Endothelial cell (in vitro differentiated cells): ENCODE results near the gene SNX15. TPM values are rescaled to one million over a fixed set of nuclear protein-coding genes. Genes with fewer than 3 reads are reported as not detected.
"Not testable (repeated sequence)": the region's sequence is repeated elsewhere in the genome, so short reads cannot be mapped to it uniquely, and the experiment has no call there.

Experiments used
- DNase-seq: peaks from one replicate; pipeline ENCODE4 v3.0.0; 2021; ENCODE audit warnings: low spot score
- H3K27ac Mint-ChIP-seq: one replicate; pipeline ENCODE4 v1.8.0; 2021; ENCODE audit warnings: mixed read lengths, inconsistent platforms; ENCODE audit not compliant: unreplicated experiment
- H3K27me3 Mint-ChIP-seq: one replicate; pipeline ENCODE4 v1.8.0; 2021; ENCODE audit warnings: mild to moderate bottlenecking, moderate library complexity, mixed read lengths, inconsistent platforms; ENCODE audit not compliant: unreplicated experiment
- H3K36me3 Mint-ChIP-seq: one replicate; pipeline ENCODE4 v1.8.0; 2021; ENCODE audit warnings: mild to moderate bottlenecking, low read depth, mixed read lengths, inconsistent platforms; ENCODE audit not compliant: unreplicated experiment
- H3K4me1 Mint-ChIP-seq: one replicate; pipeline ENCODE4 v1.8.0; 2021; ENCODE audit warnings: mild to moderate bottlenecking, mixed read lengths, inconsistent platforms; ENCODE audit not compliant: unreplicated experiment
- H3K4me3 Mint-ChIP-seq: one replicate; pipeline ENCODE4 v1.8.0; 2021; ENCODE audit warnings: mild to moderate bottlenecking, mixed read lengths, inconsistent platforms; ENCODE audit not compliant: unreplicated experiment
- H3K9me3 Mint-ChIP-seq: one replicate; pipeline ENCODE4 v1.8.0; 2021; ENCODE audit warnings: mixed read lengths, inconsistent platforms; ENCODE audit not compliant: unreplicated experiment
- total RNA-seq: library from RNA; stranded (reverse); fragmentation: NEBNext Ultra II Directional; extraction: Animal tissue kit (Norgen Biotek cat#: 25700); gene quantifications from one replicate; pipeline ENCODE4 v1.2.1, GENCODE V29; 2021; ENCODE audit not compliant: unreplicated experiment
- TF ChIP-seq, protein P1 (sequence below): fragments of 200-600 bp; sonication (generic); IDR thresholded peaks from one replicate; pipeline ENCODE4 v1.5.0; 2021; ENCODE audit warnings: antibody characterized with exemption; ENCODE audit not compliant: unreplicated experiment

The SNX15 gene
- total RNA-seq, 1 donor from 2014 or later: 19.4 TPM

- H3K27me3 Mint-ChIP-seq: no peaks in the 10 kb centered on the region
- DNase-seq: no peak
- TF ChIP-seq, protein P1, sequence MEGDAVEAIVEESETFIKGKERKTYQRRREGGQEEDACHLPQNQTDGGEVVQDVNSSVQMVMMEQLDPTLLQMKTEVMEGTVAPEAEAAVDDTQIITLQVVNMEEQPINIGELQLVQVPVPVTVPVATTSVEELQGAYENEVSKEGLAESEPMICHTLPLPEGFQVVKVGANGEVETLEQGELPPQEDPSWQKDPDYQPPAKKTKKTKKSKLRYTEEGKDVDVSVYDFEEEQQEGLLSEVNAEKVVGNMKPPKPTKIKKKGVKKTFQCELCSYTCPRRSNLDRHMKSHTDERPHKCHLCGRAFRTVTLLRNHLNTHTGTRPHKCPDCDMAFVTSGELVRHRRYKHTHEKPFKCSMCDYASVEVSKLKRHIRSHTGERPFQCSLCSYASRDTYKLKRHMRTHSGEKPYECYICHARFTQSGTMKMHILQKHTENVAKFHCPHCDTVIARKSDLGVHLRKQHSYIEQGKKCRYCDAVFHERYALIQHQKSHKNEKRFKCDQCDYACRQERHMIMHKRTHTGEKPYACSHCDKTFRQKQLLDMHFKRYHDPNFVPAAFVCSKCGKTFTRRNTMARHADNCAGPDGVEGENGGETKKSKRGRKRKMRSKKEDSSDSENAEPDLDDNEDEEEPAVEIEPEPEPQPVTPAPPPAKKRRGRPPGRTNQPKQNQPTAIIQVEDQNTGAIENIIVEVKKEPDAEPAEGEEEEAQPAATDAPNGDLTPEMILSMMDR: no peak
- peak overlapping the region; percentile 21 for H3K4me3 Mint-ChIP-seq
- H3K9me3 Mint-ChIP-seq: no peaks in the 10 kb centered on the region
- H3K36me3 Mint-ChIP-seq: peaks cover 9% of the 10 kb centered on the region
- H3K27ac Mint-ChIP-seq: no peak overlapping the region
- peaks cover 5% of the 10 kb centered on the region for H3K4me1 Mint-ChIP-seq
These were observed 5.7 kb upstream of the SNX15 start for GRCh38 chr11:65021509-65021908.

GRCh38 chr11:65023502-65023901, 3.7 kb upstream of the SNX15 start:
- H3K4me1 Mint-ChIP-seq, DNase-seq, H3K36me3 Mint-ChIP-seq, H3K4me3 Mint-ChIP-seq, H3K9me3 Mint-ChIP-seq, H3K27ac Mint-ChIP-seq, H3K27me3 Mint-ChIP-seq: not testable (repeated sequence)

DNA sequence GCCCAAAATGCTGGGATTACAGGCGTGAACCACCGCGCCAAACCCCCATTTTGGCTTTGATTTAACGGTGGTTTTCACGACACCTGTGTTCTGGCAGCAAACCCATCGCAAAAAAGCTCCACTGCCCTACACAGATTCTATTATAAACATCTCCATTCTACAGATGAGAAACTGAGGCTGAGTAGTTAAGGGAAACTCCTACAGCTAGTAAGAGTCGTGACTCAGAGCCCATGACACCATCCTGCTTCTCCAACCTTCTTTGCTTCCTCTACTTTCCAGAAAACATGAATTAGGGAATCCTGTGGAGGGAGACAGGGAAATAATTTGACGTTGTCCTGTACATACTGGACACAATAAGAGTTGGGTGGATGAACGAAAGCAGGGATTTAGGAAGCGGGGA, 429 bp upstream of the SNX15 start:
- DNase-seq: no peak
- TF ChIP-seq, protein P1: no peak
- H3K27ac Mint-ChIP-seq: peak overlapping the region; percentile 6

DNA sequence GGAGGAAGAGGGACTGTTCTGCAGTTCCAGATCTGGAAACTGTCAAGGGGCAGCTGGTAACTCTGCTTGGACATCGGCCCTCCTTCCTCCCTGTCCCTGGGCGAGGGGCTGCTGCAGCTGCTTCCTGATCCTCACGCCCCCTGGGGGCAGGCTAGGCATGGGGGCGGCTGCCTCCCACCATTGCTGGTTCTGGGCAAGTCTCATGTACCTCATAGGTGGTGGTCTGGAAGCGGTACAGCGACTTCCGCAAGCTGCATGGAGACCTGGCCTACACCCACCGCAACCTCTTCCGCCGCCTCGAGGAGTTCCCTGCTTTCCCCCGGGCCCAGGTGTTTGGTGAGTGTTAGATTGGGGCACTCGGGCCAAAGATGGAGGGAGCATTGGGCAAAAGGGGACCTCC, 5.0 kb downstream of the SNX15 start:
- peaks cover 4% of the 10 kb centered on the region for H3K36me3 Mint-ChIP-seq
- no peak for DNase-seq
- TF ChIP-seq, protein P1: no peak
- H3K4me3 Mint-ChIP-seq: no peak overlapping the region
- H3K27ac Mint-ChIP-seq: no peak overlapping the region
- H3K27me3 Mint-ChIP-seq: peaks cover 2% of the 10 kb centered on the region
- H3K9me3 Mint-ChIP-seq: no peaks in the 10 kb centered on the region
- peaks cover 4% of the 10 kb centered on the region for H3K4me1 Mint-ChIP-seq

More for the DNA sequence above, 429 bp upstream of the SNX15 start:
- Mint-ChIP-seq H3K9me3 (no peaks in the 10 kb centered on the region), H3K36me3 (no peaks in the 10 kb centered on the region), H3K27me3 (peaks cover 2% of the 10 kb centered on the region), H3K4me1 (peaks cover 8% of the 10 kb centered on the region), H3K4me3 (peak overlapping the region; percentile 88)

DNA sequence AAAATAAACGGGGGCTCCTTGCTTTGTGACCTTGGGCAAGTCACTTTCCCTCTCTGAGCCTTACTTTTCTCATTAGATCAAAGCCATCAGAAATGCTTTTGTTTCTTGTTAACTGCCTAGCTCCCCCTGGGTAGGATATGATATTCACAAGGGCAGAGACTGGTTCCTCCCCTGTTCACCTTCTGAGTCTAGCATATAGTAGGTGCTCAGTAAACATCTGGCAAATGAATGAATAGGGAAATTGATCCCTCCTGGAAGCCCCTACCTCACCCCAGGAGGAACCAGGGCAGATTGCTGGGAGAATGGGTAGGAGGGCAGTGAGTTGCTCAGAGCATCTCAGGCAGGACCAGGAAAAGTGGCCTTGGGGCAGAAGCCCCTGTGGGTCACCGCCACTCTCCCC, 7.2 kb downstream of the SNX15 start:
- H3K4me1 Mint-ChIP-seq: no peaks in the 10 kb centered on the region
- no peak overlapping the region for H3K4me3 Mint-ChIP-seq
- DNase-seq: no peak
- peaks cover 4% of the 10 kb centered on the region for H3K27me3 Mint-ChIP-seq
- peaks cover 4% of the 10 kb centered on the region for H3K36me3 Mint-ChIP-seq
- no peaks in the 10 kb centered on the region for H3K9me3 Mint-ChIP-seq
- no peak overlapping the region for H3K27ac Mint-ChIP-seq
- TF ChIP-seq, protein P1: no peak

DNA sequence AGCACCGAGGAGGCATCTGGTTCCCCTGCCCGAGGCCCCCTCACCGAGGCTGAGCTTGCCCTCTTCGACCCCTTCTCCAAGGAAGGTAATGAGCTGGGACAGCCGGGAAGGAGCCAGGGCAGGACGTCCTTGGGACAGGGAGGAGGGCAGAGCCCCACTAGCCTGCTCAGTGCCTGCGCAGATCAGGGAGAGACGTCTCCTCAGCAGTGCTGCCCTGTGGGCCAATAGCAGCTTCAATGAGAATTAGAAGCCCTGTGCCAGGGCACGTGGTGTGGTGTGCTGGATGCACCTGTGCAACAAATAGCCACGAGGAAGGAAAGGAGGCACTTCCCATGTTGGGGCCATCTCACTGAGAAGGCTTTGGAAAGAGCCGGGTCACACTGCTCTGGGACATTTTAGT, 8.3 kb downstream of the SNX15 start:
- TF ChIP-seq, protein P1: no peak
- no peak overlapping the region for H3K4me3 Mint-ChIP-seq
- peaks cover 2% of the 10 kb centered on the region for H3K4me1 Mint-ChIP-seq
- no peak for DNase-seq
- H3K27me3 Mint-ChIP-seq: peaks cover 7% of the 10 kb centered on the region
- H3K27ac Mint-ChIP-seq: no peak overlapping the region
- no peaks in the 10 kb centered on the region for H3K9me3 Mint-ChIP-seq
- peaks cover 4% of the 10 kb centered on the region for H3K36me3 Mint-ChIP-seq
